Fibroblast of the aortic adventitia (primary cell): ENCODE measurements around the gene MTMR2. TPM values are rescaled to one million over a fixed set of nuclear protein-coding genes. Genes with fewer than 3 reads are reported as not detected.

Experiments
- DNase-seq: peaks from one replicate; pipeline ENCODE4 v3.0.0-alpha.2; 2010; ENCODE audit warnings: low read depth
- H3K4me3 ChIP-seq: 2 replicates; pipeline ENCODE4 v1.5.1; 2011; ENCODE audit warnings: low read depth, mild to moderate bottlenecking, control low read depth, low read length, moderate library complexity
- CTCF ChIP-seq: IDR thresholded peaks from 2 replicates; pipeline ENCODE4 v1.5.1; 2011; ENCODE audit warnings: mild to moderate bottlenecking, low read length, control low read depth, inconsistent platforms; ENCODE audit not compliant: insufficient read depth
- total RNA-seq: library from RNA; depleted of rRNA; stranded (reverse); fragments of >200 nt; gene quantifications from 2 replicates; pipeline ENCODE4 v1.2.3, GENCODE V29; 2012; ENCODE audit warnings: low replicate concordance

Gene MTMR2
- total RNA-seq, 1 donor: 31.9 TPM

GRCh38 chr11:95853138-95853537, 70.8 kb downstream of the MTMR2 start:
- no peak overlapping the region for H3K4me3 ChIP-seq
- TF ChIP-seq CTCF: no peak
- DNase-seq: no peak

- peak; percentile 33 for DNase-seq
- TF ChIP-seq CTCF: no peak
- no peak overlapping the region for H3K4me3 ChIP-seq
These were observed 73.8 kb downstream of the MTMR2 start for GRCh38 chr11:95850137-95850536.

- DNase-seq: peak; percentile 84
- TF ChIP-seq CTCF: peak; percentile 60
- no peak overlapping the region for H3K4me3 ChIP-seq
These were observed 74.7 kb downstream of the MTMR2 start for GRCh38 chr11:95849087-95849825.

- TF ChIP-seq CTCF: no peak
- H3K4me3 ChIP-seq: no peak overlapping the region
These were observed 78.7 kb downstream of the MTMR2 start for GRCh38 chr11:95845167-95845566.

GRCh38 chr11:95835768-95836488, 88.0 kb downstream of the MTMR2 start:
- no peak overlapping the region for H3K4me3 ChIP-seq
- TF ChIP-seq CTCF: peak; percentile 88
- DNase-seq: peak; percentile 94

More at GRCh38 chr11:95845167-95845566, 78.7 kb downstream of the MTMR2 start:
- no peak for DNase-seq

- TF ChIP-seq CTCF: no peak
- DNase-seq: peak; percentile 25
- no peak overlapping the region for H3K4me3 ChIP-seq
These were observed 88.6 kb downstream of the MTMR2 start for GRCh38 chr11:95835351-95835750.
